HT-29 (cell line): Measurements from ENCODE around the gene FASTKD3. TPM values are rescaled to one million over a fixed set of nuclear protein-coding genes. Genes with fewer than 3 reads are reported as not detected.

ENCODE experiments used
- total RNA-seq: library from RNA; depleted of rRNA; stranded (reverse); fragments of >200 nt; shearing (Covaris generic); gene quantifications from 2 replicates; pipeline ENCODE4 v1.2.3, GENCODE V29; 2014; rRNA removed

Gene FASTKD3
- total RNA-seq, 1 experiment from 2014 or later = 8.3 TPM

Other genes with a start within 250 kb of the FASTKD3 start
- gene CFAP90, start 17.9 kb downstream of the FASTKD3 start, total RNA-seq = not detected in 2 replicates
- gene MTRR, start 117 bp upstream of the FASTKD3 start, total RNA-seq = 36.1 and 42.1 TPM in 2 replicates